Astrocyte of the hippocampus (primary cell): ENCODE results near the gene ZRSR2.
"Not testable (repeated sequence)": the region's sequence is repeated elsewhere in the genome, so short reads cannot be mapped to it uniquely, and the experiment has no call there.

Experiments used
- DNase-seq: peaks from one replicate; pipeline ENCODE4 v3.0.0; 2011; ENCODE audit warnings: low read depth, low spot score

The ZRSR2 gene

DNA sequence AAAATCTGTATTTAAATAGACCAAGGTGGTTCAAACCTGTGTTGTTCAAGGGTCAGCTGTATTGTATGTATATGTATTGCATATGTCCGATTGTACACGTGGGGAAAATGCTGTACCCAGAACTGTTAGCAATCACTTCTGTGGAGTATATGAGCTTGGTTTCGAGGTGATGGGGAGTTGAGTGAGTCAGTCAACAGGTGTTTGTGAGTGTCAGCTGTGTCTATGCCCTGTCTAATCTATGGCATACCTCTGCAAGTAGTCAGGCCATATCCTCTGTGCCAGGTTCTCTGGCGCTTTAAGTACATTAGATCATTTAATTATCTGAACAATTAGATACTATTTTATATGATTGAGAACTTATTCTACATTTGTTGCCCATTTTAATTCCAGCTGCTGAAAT lies 7.4 kb downstream of the ZRSR2 start:
- DNase-seq: no peak

DNA sequence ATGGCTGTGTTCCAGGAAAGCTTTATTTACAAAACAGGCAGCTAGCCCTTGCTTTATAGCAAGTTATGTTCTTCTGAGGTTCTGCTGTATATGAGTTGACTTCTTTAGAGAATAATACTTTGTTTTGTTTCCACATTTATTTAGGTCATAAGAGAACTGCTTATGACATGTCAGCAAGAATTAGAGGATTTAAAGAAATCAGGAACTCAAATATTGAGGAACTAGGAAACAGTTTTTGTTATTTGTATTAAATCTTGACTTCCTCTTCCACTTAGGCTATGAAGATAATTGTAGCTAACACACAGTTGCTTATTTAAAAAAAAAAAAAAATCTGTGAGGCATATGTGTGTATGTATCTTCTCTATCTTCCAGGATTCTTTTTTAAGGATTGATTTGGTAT lies 14.3 kb downstream of the ZRSR2 start:
- DNase-seq: no peak

DNA sequence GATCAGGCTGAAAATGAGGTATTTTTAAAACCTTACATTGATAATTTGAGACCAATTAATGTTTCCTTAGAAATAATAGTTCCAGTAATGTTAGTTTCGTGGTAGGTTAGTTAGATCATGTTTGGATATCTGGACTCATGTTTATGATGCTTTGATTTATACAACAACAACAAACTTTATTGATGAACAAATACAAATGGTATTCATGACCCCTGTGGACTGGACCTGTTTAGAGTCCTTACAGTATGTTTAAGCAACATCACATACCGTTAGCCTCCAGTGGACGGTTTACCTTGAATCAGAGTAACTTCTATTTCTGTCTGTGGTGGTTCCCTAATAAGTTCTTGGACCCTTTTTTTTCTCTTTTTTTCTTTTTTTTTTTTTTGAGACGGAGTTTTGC lies 18.0 kb downstream of the ZRSR2 start:
- no peak for DNase-seq

DNA sequence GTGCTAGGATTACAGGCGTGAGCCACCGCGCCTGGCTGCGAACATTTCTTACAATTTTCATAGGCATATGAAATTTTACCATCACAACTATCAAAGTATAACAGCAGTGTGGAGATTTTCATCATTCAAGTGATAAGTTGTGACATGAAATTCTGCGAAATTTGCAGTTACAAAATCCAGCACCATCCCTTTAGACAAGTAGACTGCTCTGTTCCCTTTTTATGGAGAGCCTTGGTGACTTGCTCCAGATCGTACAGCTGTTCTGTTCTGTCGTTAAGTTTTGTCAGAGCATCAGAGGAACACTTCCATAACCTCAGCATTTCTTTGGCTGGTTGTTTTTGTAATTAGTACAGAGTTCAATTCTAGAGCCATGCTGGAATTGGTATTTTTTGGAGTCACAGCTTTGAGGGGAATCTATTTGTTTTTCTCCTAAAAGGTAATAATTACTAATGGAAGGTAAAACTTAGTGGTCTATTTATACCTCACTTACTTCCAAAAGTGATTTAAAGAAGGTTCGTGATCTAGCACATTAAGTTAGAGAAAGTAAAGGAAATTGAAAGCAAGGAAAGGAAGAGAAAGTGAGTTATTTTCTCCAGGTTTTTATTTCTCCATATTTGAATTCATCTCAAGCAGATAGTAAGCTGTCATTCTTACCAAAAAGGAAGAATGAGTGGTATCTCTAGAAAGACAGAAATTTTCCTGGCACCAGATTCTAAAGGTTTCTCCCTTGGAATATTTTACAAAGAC lies 22.1 kb downstream of the ZRSR2 start:
- no peak for DNase-seq

DNA sequence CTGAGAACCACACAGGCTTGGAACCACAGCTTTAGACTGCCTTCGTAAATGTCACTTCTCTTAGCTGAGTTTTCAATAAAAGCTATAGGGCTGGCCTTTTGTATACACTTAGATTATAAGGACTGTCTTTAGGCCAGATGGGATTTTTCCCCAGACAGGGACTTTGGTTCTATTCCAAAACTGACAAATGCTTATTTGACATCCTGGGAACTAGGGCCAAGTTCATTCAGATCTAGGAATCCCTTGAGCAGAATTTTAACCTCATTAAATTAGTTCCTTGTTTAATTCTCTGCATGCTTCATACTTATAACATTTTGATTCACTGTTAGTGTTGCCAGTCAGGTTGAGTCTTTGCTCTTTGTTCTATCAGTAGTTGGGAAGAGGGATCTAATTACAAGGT lies 23.1 kb downstream of the ZRSR2 start:
- no peak for DNase-seq

DNA sequence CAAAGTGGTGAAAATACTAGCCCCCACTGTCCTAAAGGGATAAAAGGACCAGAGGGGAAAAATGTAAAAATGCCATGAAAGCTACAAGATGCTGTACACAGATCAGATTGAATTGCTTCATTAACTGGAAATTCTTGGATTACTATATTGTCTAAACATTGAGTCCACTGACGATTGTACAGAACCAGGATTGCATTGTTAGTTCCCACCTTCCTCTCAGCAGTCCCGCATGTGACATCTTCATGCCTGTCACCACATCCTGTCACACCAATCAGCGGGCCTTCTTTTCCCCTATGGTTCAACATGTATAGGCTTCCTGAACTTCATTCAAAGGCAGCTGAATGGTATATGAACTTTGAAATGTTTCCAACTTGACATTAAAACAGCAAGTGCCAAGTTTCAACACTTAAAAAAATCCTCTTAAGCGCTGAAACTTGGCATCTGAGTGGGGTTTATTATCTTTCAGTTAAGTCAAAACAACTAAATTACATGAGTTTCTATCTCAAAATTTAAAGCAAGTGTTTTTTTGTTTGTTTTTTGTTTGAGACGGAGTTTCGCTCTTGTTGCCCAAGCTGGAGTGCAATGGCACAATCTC lies 24.6 kb downstream of the ZRSR2 start:
- no peak for DNase-seq

DNA sequence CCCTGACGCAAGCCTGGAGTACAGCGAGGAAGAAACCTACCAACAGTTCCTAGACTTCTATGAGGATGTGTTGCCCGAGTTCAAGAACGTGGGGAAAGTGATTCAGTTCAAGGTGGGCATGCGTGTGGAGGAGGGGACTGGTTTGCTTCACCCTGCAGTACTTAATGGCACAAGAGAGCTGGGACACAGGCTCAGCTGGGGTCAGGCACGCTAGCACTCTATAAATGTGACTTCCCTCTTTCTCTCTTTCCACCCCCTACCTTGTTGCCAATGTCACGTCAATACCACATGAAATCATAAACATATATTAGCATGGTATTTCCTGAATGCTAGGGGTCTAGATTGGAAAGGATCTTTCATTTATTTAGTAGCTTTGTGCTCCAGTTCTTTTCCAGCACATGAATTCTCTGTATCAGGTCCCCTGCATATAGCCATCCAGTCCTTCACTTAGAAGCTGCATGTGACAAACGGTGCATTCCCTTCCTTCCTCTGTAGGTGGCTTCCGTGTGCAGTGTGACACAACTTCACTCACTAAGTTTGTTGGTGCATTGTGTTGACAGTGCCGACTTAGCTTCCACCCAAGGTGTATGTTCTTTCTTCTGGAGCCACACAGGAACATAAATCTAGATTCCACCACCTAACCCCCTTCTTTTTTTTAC lies 25.6 kb downstream of the ZRSR2 start:
- DNase-seq: peak; percentile 51

DNA sequence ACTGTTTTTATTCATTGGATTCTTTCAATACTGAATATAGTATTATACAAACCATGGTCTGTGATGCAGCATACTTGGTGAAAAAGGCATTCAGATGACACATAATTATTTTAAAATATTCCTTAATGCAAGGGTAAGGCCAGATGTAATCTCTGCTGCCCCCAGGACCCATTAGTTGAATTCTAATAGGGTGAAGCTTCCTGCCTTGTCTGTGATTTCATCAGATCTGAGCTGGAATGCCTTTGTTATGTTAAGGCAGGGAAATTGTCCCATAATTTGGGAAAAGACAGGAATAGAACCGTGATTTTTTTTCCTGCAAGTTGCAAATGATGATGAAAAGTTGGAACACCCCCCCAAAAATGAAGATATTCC lies 26.1 kb downstream of the ZRSR2 start:
- DNase-seq: no peak

DNA sequence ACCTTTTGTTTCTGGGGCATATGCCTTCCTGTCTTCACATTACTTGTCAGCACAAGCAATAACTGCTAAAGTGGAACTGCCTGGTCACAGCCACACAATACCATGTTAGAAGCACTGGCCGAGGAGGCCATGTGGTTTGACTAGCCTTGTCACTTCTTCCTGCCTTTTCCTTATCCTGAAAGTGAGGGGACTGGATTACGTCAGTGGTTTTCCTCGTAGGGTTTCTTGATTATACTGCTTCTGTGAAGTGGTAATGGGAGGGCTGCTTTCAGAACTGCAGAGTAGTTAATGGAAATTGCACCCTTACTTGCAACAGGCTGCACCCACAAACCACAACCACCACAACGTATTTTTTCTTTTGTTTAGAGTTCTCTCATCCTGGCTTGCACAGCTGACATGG lies 26.6 kb downstream of the ZRSR2 start:
- DNase-seq: peak; percentile 78

DNA sequence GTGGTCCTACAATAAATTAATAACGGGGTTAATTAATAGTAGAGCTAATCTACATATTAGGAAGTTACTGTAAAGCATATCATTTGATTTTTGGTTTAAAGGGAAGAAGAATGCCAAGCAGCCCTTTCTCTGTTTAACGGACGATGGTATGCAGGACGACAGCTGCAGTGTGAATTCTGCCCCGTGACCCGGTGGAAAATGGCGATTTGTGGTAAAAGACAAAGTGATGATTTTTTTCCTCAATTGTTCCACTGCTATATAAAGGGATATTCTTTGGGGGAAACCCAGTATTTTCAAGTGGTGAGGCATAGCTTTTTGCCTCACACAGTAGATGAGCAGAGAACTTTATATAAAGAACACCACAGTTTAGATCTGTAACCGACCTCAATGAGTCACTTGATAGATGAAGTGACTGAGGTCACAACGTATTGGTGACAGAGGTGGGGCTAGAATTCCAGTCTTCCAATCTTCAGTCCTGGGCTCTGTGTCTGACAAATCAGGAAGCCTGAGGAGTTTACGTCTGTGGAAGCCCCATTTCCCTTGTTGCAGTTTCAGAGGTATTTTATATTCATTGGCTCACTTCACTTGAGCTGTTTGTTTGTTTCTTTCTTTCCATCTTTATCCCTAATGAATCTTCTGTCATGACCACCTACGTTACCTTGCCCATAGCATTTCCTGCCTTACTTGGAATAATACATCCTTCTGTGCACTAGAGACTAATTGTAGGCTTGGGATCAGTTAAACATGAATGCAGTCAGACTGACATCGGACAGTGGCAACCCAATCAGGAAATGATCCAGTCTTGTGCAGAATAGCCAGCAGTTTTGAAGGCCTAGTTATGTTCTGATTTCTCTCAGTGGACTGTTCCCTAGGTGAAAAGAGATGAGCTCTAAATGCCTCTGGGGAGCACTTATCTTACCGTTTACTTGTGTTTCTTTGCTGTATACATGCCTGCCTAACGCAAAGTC lies 30.1 kb downstream of the ZRSR2 start:
- DNase-seq: peak; percentile 46

DNA sequence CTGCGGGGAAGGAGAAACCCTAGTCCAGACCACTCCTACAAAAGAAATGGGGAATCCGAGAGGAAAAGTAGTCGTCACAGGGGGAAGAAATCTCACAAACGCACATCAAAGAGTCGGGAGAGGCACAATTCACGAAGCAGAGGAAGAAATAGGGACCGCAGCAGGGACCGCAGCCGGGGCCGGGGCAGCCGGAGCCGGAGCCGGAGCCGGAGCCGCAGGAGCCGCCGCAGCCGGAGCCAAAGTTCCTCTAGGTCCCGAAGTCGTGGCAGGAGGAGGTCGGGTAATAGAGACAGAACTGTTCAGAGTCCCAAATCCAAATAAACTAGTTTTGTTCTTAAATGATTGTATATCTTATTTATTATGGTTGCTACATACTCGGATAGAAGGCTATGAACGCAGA lies 32.6 kb downstream of the ZRSR2 start:
- DNase-seq: no peak

DNA sequence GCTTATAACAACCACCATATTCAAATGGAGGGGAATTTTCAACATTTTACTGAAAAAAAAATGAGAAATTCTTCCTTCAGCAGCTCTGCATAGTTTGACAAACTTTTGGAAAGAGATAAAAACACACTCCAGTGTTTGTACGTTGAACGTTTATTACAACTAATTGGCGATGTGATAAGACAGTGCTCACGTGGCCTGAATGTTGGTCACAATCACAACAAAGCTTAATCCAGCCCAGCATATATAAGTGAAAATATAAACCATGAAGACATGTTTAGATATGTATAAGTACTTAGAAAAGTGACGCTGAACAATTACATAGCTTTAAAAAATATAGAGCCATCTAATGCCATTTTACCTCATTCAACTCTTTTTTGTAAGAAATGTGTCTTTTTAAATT lies 35.7 kb downstream of the ZRSR2 start:
- DNase-seq: no peak

DNA sequence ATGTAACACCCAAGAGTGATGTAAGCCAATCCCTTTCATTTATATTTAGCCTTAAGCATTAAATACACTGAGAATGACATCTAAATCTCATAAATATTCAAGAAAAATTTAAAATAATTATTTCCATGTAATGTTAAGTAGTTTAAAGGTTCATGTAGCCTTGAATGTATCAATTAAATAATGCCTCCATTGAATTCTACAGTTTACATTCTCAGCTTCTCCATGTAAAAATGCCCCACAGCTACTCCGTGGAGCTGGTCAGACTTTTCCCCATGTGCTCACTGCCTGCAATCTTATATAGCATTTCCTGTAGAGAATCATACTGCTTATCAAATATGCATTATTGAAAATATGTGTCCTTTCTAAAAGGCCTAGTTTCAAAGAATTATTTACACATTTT lies 38.9 kb downstream of the ZRSR2 start:
- DNase-seq: no peak

DNA sequence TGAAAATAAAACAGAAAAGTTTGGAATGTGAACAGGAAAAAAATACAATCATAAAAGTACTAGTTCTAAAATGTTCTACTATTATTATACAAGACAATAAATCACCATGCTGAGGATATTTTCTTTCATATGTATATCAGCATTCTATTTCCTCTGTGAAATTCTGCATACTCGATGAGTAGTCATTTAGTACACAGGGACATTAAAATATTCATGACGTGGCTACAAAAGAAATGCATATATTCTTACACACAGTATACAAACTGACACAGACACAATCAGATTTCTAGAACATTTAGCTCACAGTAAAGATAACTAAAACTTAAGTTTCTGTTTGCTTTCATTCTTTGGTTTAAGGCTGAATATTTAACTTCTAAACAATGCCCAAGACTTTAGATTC lies 41.1 kb downstream of the ZRSR2 start:
- DNase-seq: not testable (repeated sequence)

DNA sequence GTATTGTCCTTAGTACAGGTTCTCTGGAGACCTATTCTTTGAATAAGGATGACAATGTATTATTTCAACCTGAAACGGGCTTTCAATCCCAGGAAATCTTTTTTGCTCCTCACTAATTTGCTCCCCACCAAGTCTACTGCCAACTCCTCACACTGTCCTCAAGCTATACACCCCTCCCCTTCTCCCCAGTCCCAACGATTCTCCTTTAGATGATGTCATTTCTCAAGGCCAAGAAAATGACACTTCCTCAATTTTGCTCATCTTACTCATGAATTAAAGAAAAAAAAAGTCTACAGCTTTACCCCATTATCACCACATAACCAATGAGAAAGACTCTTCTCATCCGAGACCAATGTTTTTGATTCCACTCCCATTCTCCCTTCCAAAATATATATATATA lies 43.8 kb downstream of the ZRSR2 start:
- no peak for DNase-seq

DNA sequence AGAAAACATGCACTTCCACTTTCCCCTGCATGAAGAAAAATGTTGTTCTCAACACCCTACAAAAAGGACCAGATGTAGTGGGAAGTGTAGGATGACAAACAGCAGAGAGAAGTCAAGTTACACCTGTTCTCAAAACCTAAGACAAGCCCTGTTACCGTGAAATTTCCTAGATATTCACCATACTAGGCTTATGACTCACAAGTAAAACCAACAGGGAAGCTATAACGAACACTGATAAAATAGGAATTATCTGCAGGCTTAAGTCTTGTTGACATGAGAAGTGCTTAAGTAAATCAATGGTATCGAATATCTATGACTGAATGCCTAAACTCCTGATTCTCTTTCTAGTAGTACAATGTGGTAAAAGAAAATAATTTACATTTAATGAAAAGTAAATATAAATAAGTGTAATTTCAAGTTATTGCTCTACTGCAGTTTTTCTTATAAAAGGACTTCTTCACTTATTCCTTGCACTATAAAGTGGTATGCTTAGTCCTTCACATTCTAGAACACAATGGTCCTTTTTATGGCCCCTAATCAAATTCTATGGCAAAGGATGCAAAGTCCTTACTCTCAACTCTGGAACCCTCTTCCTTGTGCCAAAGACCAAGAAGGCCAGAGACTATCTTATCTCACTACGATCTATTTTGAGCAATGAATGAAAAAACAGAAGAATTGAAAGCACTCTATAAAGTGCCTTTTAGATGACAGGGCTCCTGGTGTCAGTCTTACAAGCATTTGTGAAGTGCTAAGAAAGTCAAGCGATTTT lies 44.7 kb downstream of the ZRSR2 start:
- no peak for DNase-seq

DNA sequence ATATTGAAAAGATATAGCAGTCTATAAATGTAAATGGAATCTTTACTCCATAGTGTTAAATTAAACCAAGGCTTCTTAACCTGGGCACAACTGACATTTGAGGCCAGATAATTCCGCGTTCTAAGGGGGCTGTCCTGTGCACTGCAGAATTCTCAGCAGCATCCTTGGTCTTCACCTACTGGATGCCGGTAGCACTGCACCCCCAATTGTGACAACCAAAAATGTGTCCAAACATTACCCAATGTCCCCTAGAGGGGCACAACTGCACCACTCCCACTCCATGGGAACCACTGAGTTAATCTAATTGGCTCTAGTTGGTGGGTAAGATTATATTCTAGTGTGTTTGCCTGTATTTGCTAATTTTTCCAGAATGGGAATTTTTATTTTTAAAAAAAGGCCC lies 47.7 kb downstream of the ZRSR2 start:
- no peak for DNase-seq

DNA sequence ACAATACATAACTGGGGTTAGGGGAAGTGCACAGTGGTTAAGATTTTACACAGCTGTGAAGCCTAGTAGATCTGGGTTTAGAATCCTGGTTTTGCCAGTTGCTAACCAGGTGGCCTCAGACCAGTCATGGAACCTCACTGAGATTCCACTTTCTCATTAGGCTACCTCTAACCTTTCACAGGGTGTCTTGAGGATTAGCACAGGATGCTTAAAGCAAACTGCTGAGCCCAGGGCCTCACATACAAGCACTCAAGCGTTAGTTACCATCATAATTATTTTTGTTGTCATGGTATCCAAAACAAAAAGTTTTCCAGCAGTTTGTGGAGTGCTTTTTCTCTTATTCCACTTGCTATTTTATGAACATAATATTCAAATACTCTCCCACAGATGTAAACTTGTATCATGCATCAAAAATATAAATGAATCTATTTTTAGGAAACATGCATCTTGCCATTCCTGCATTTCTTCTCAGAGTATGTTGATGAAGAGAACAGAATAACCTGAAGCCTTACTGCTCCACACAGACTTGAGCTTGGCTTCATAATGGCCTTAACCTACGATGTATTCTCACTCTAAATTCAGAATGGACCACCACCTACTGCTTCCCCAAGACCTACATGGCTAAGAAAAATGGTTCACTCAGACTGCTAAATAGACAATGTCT lies 51.7 kb downstream of the ZRSR2 start:
- DNase-seq: no peak

DNA sequence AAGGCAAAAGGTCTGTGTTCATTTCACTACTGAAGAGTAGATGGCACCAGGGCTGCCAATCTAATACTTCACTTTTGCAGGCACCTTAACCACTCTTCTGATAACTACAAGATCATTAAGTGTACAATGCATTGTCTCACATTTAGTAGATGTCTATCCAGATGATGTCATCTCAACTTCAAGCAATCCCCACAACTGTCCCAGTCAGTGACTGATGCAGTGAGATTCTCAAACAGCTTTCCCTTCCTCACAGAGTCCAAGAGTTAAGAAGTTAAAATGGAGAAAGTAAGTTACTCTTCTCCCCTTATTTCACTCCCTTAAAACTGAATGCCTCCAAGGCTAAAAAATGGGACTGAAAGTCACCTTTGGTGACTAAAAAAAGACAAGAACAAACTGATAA lies 53.7 kb downstream of the ZRSR2 start:
- no peak for DNase-seq

DNA sequence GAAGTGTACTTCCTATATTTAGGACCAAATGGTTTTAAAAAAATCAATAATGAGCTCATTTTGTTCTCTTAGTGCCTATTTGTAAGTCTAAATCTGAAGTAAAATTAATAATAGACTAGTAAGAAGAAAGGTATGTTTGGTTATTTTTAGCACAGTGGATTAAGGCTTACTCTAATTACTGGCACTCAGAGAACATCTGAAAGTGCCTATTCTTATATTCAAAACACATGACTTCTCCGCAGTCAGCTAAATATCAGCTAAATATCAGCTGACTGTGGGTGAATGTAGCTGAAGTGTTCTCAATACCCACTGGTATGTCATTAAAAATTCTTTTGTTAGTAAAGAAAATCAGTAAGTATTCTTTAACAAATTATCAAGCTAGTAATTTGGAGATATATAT lies 58.3 kb downstream of the ZRSR2 start:
- DNase-seq: peak; percentile 28

DNA sequence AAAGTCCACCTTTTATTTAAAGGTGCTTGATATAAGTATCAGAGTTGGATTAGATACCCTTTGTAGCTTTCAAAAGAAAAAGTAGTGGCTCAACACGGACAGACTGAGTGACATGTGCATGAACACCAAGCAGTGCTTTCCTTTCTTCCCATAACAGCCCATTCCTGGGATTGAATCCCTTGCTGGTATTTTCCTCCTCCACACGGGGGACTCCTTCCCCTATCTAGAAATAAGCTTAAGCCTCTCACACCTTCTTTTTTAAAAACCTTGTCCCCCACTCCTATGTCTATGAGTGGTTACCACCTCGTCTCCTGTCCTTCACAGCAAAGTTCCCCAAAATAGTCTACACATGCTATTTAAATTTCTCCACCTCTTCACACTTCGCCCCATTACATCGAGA lies 59.3 kb downstream of the ZRSR2 start:
- peak; percentile 50 for DNase-seq
